CD1c-positive myeloid dendritic cell (primary cell): ENCODE results near the gene METTL17.

Source experiments
- DNase-seq: peaks from one replicate; pipeline ENCODE4 v3.0.0-alpha.2; 2016; ENCODE audit errors: extremely low spot score

METTL17 gene

DNA sequence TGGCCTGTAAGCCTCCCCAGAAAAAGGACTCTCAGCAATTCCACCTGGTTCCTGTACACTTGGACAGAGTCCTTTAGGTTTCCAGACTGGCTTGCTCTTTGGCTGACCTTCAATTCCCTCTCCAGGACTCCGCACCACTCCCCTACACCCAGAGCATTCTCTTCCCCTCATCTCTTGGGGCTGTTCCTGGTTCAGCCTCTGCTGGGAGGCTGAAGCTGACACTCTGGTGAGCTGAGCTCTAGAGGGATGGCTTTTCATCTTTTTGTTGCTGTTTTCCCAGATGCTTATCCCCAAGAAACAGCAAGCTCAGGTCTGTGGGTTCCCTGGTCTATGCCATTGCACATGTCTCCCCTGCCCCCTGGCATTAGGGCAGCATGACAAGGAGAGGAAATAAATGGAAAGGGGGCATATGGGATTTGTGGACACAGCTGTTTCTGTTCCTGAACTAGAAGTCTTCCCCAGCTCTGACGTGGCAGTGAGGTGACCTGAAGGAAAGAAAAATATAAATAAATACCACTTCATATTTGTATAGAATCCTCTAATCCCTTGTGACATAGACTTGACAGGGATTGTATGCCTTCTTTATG lies 53.7 kb downstream of the METTL17 start:
- no peak for DNase-seq

- no peak for DNase-seq
Measured at GRCh38 chr14:21043974-21044618, 54.3 kb downstream of the METTL17 start.
